BLaER1 (cell line): ENCODE data around the gene ECD.
"Not testable (repeated sequence)": the region's sequence is repeated elsewhere in the genome, so short reads cannot be mapped to it uniquely, and the experiment has no call there.

Experiments used
- H3K27ac ChIP-seq: shearing (Covaris generic); formaldehyde crosslinking; 2 replicates; pipeline ENCODE4 v1.8.1; 2022
- H3K27me3 ChIP-seq: shearing (Covaris generic); formaldehyde crosslinking; 2 replicates; pipeline ENCODE4 v1.8.1; 2022
- H3K36me3 ChIP-seq: shearing (Covaris generic); formaldehyde crosslinking; 2 replicates; pipeline ENCODE4 v1.8.1; 2022
- H3K4me1 ChIP-seq: shearing (Covaris generic); formaldehyde crosslinking; 2 replicates; pipeline ENCODE4 v1.8.1; 2022
- H3K4me2 ChIP-seq: shearing (Covaris generic); formaldehyde crosslinking; 2 replicates; pipeline ENCODE4 v1.8.1; 2022
- H3K4me3 ChIP-seq: shearing (Covaris generic); formaldehyde crosslinking; 2 replicates; pipeline ENCODE4 v1.8.1; 2022
- H3K9ac ChIP-seq: shearing (Covaris generic); formaldehyde crosslinking; 2 replicates; pipeline ENCODE4 v1.8.1; 2022
- H3K9me3 ChIP-seq: shearing (Covaris generic); formaldehyde crosslinking; 2 replicates; pipeline ENCODE4 v1.8.1; 2022
- H4K20me1 ChIP-seq: shearing (Covaris generic); formaldehyde crosslinking; 2 replicates; pipeline ENCODE4 v1.8.1; 2022
- Cebpa-rat ChIP-seq: shearing (Covaris generic); IDR thresholded peaks from 2 replicates; pipeline ENCODE4 v1.8.1; 2022

Gene ECD

GRCh38 chr10:73161662-73162061, 6.1 kb downstream of the ECD start:
- no peak overlapping the region for H3K27ac ChIP-seq
- no peak overlapping the region for H3K4me3 ChIP-seq
- H3K4me2 ChIP-seq = no peak overlapping the region
- no peaks in the 10 kb centered on the region for H3K9me3 ChIP-seq
- no peaks in the 10 kb centered on the region for H3K27me3 ChIP-seq
- peaks cover 66% of the 10 kb centered on the region for H3K36me3 ChIP-seq
- no peak overlapping the region for H3K9ac ChIP-seq
- H4K20me1 ChIP-seq = peaks cover 66% of the 10 kb centered on the region
- TF ChIP-seq Cebpa-rat = no peak
- peaks cover 9% of the 10 kb centered on the region for H3K4me1 ChIP-seq

GRCh38 chr10:73161079-73161478, 6.7 kb downstream of the ECD start:
- Histone ChIP-seq H3K4me2 (no peak overlapping the region), H3K36me3 (peaks cover 72% of the 10 kb centered on the region), H4K20me1 (peaks cover 66% of the 10 kb centered on the region), H3K27me3 (no peaks in the 10 kb centered on the region), H3K4me1 (peaks cover 3% of the 10 kb centered on the region; the same call in 1 of the 2 replicates), H3K9ac (no peak overlapping the region), H3K27ac (no peak overlapping the region), H3K9me3 (no peaks in the 10 kb centered on the region), H3K4me3 (no peak overlapping the region)
- no peak for TF ChIP-seq Cebpa-rat

GRCh38 chr10:73159038-73159648, 8.7 kb downstream of the ECD start:
- H3K4me3 ChIP-seq = no peak overlapping the region
- no peak overlapping the region for H3K4me2 ChIP-seq
- no peaks in the 10 kb centered on the region; the same call in 1 of the 2 replicates for H3K4me1 ChIP-seq
- peaks cover 81% of the 10 kb centered on the region for H3K36me3 ChIP-seq
- TF ChIP-seq Cebpa-rat = no peak
- peaks cover 51% of the 10 kb centered on the region for H4K20me1 ChIP-seq
- no peaks in the 10 kb centered on the region for H3K9me3 ChIP-seq
- no peaks in the 10 kb centered on the region for H3K27me3 ChIP-seq
- H3K9ac ChIP-seq = no peak overlapping the region
- H3K27ac ChIP-seq = no peak overlapping the region

GRCh38 chr10:73156054-73156453, 11.8 kb downstream of the ECD start:
- Histone ChIP-seq H3K4me3 (no peak overlapping the region), H3K27me3 (no peaks in the 10 kb centered on the region), H4K20me1 (peaks cover 21% of the 10 kb centered on the region), H3K36me3 (peaks cover 85% of the 10 kb centered on the region), H3K9me3 (no peaks in the 10 kb centered on the region), H3K4me2 (no peak overlapping the region), H3K4me1 (no peaks in the 10 kb centered on the region), H3K27ac (no peak overlapping the region), H3K9ac (no peak overlapping the region)
- TF ChIP-seq Cebpa-rat = no peak

- Histone ChIP-seq H3K4me2 (no peak overlapping the region), H3K9me3 (no peaks in the 10 kb centered on the region), H4K20me1 (0 out of 2 replicates have a peak, but pooled peaks cover 10% of the 10 kb centered on the region), H3K9ac (no peak overlapping the region), H3K27me3 (no peaks in the 10 kb centered on the region), H3K36me3 (peaks cover 84% of the 10 kb centered on the region), H3K4me3 (no peak overlapping the region), H3K27ac (no peak overlapping the region), H3K4me1 (no peaks in the 10 kb centered on the region)
- TF ChIP-seq Cebpa-rat = no peak
Measured at GRCh38 chr10:73152009-73152408, 15.8 kb downstream of the ECD start.

- H3K36me3 ChIP-seq = peaks cover 85% of the 10 kb centered on the region
Measured at GRCh38 chr10:73150633-73151413, 17.0 kb downstream of the ECD start.

GRCh38 chr10:73141603-73142002, 26.2 kb downstream of the ECD start:
- Histone ChIP-seq H3K9ac (no peak overlapping the region), H3K4me1 (no peaks in the 10 kb centered on the region), H4K20me1 (no peaks in the 10 kb centered on the region), H3K4me2 (no peak overlapping the region), H3K27me3 (no peaks in the 10 kb centered on the region), H3K4me3 (no peak overlapping the region), H3K36me3 (peaks cover 99% of the 10 kb centered on the region), H3K27ac (no peak overlapping the region), H3K9me3 (no peaks in the 10 kb centered on the region)
- TF ChIP-seq Cebpa-rat = no peak

More at GRCh38 chr10:73150633-73151413, 17.0 kb downstream of the ECD start:
- not testable (repeated sequence) for H3K4me1 ChIP-seq, H3K9ac ChIP-seq, H3K27me3 ChIP-seq, H3K27ac ChIP-seq, H3K9me3 ChIP-seq, H3K4me2 ChIP-seq, H3K4me3 ChIP-seq
- 0 out of 2 replicates have a peak, but pooled peaks cover 10% of the 10 kb centered on the region for H4K20me1 ChIP-seq

- no peak overlapping the region for H3K4me2 ChIP-seq
- H3K9ac ChIP-seq = no peak overlapping the region; the same call in 1 of the 2 replicates
- no peak overlapping the region for H3K4me3 ChIP-seq
- H3K4me1 ChIP-seq = no peaks in the 10 kb centered on the region
- no peaks in the 10 kb centered on the region for H4K20me1 ChIP-seq
- H3K27ac ChIP-seq = no peak overlapping the region
- peaks cover 99% of the 10 kb centered on the region for H3K36me3 ChIP-seq
- TF ChIP-seq Cebpa-rat = no peak
- no peaks in the 10 kb centered on the region for H3K27me3 ChIP-seq
- H3K9me3 ChIP-seq = no peaks in the 10 kb centered on the region
Measured at GRCh38 chr10:73139251-73139650, 28.6 kb downstream of the ECD start.

- peaks cover 21% of the 10 kb centered on the region for H3K4me1 ChIP-seq
- no peak for TF ChIP-seq Cebpa-rat
- H3K9ac ChIP-seq = no peak overlapping the region
- H3K36me3 ChIP-seq = peaks cover 91% of the 10 kb centered on the region
- no peak overlapping the region for H3K4me3 ChIP-seq
- no peaks in the 10 kb centered on the region for H3K27me3 ChIP-seq
- H3K4me2 ChIP-seq = no peak overlapping the region
- no peak overlapping the region for H3K27ac ChIP-seq
- no peaks in the 10 kb centered on the region for H4K20me1 ChIP-seq
- H3K9me3 ChIP-seq = no peaks in the 10 kb centered on the region
Measured at GRCh38 chr10:73136627-73137026, 31.2 kb downstream of the ECD start.

GRCh38 chr10:73134727-73135126, 33.1 kb downstream of the ECD start:
- no peaks in the 10 kb centered on the region for H3K27me3 ChIP-seq
- no peak overlapping the region for H3K27ac ChIP-seq
- no peak overlapping the region for H3K4me2 ChIP-seq
- H4K20me1 ChIP-seq = no peaks in the 10 kb centered on the region
- H3K36me3 ChIP-seq = peaks cover 84% of the 10 kb centered on the region
- H3K9me3 ChIP-seq = no peaks in the 10 kb centered on the region
- peaks cover 34% of the 10 kb centered on the region for H3K4me1 ChIP-seq
- no peak for TF ChIP-seq Cebpa-rat
- H3K4me3 ChIP-seq = no peak overlapping the region
- H3K9ac ChIP-seq = no peak overlapping the region
